Activated CD8-positive, alpha-beta T cell treated with anti-CD3 and anti-CD28 coated beads for 36 hours (primary cell): Measurements from ENCODE around the gene PPP2R2C. TPM values are rescaled to one million over a fixed set of nuclear protein-coding genes. Genes with fewer than 3 reads are reported as not detected.

Source experiments
- ATAC-seq: fragments of 200-7000 bp; cut with Tn5 transposase; one replicate; pipeline ENCODE4 v1.10.0; 2021; ENCODE audit warnings: mild to moderate bottlenecking, moderate library complexity
- CTCF ChIA-PET: fragments of 350-600 bp; sonication (Branson Sonifier 250); formaldehyde crosslinking; loops from one replicate; lab custom pipeline; 2021; ENCODE audit warnings: antibody characterized with exemption; lab: Charles Lee
- POLR2A ChIA-PET: fragments of 350-600 bp; sonication (Branson Sonifier 250); formaldehyde crosslinking; loops from one replicate; lab custom pipeline; 2021; ENCODE audit warnings: antibody characterized with exemption; lab: Charles Lee
- DNase-seq: peaks from one replicate; pipeline ENCODE4 v3.0.0-alpha.2; 2020
- H3K27ac Mint-ChIP-seq: one replicate; pipeline ENCODE4 v1.8.0; 2021; ENCODE audit warnings: mild to moderate bottlenecking, mixed read lengths
- H3K27me3 Mint-ChIP-seq: one replicate; pipeline ENCODE4 v1.8.0; 2021; ENCODE audit warnings: mixed read lengths
- H3K36me3 Mint-ChIP-seq: one replicate; pipeline ENCODE4 v1.8.0; 2021; ENCODE audit warnings: low read depth, mixed read lengths
- H3K4me1 Mint-ChIP-seq: one replicate; pipeline ENCODE4 v1.8.0; 2021; ENCODE audit warnings: low read depth, mixed read lengths
- H3K4me3 Mint-ChIP-seq: one replicate; pipeline ENCODE4 v1.8.0; 2021; ENCODE audit warnings: mild to moderate bottlenecking, moderate library complexity, mixed read lengths
- H3K9me3 Mint-ChIP-seq: one replicate; pipeline ENCODE4 v1.8.0; 2021; ENCODE audit warnings: mixed read lengths
- CTCF ChIP-seq: fragments of 200-600 bp; IDR thresholded peaks from one replicate; pipeline ENCODE4 v1.8.0; 2022; ENCODE audit warnings: antibody characterized with exemption, mild to moderate bottlenecking
- intact Hi-C: fragments of 100-400 bp; cut with micrococcal nuclease; formaldehyde crosslinking; loops from one replicate; pipeline ENCODE4 v1.10.0; 2022
- total RNA-seq, 2 experiments: library from RNA; stranded (reverse); gene quantifications; one replicate each; pipeline ENCODE4 v1.2.3, GENCODE V29; 2021

The PPP2R2C gene
- total RNA-seq, 2 experiments from 2014 or later = not detected

GRCh38 chr4:6516281-6516680 lies 43.9 kb upstream of the PPP2R2C start:
- ChIA-PET CTCF (interaction anchor here (0.8 kb wide), 1 partner anchor 185 kb away, joined by 3 read pairs; no protein-coding TSS in a partner anchor), POLR2A (no interaction called here)
- no peak overlapping the region for H3K27ac Mint-ChIP-seq
- H3K27me3 Mint-ChIP-seq = no peaks in the 10 kb centered on the region
- intact Hi-C loops = no loop called here
- no peak for TF ChIP-seq CTCF
- ATAC-seq = no peak
- DNase-seq = no peak
- no peaks in the 10 kb centered on the region for H3K4me1 Mint-ChIP-seq
- no peaks in the 10 kb centered on the region for H3K9me3 Mint-ChIP-seq
- H3K4me3 Mint-ChIP-seq = no peak overlapping the region
- no peaks in the 10 kb centered on the region for H3K36me3 Mint-ChIP-seq

GRCh38 chr4:6513678-6514077 lies 41.3 kb upstream of the PPP2R2C start:
- intact Hi-C loops = no loop called here
- DNase-seq (no peak), ATAC-seq (no peak)
- H3K9me3 Mint-ChIP-seq = peaks cover 3% of the 10 kb centered on the region
- H3K27me3 Mint-ChIP-seq = no peaks in the 10 kb centered on the region
- H3K27ac Mint-ChIP-seq = no peak overlapping the region
- POLR2A ChIA-PET = no interaction called here
- H3K36me3 Mint-ChIP-seq = no peaks in the 10 kb centered on the region
- H3K4me1 Mint-ChIP-seq = no peaks in the 10 kb centered on the region
- TF ChIP-seq CTCF = no peak
- H3K4me3 Mint-ChIP-seq = no peak overlapping the region
- CTCF ChIA-PET = no interaction called here

GRCh38 chr4:6509587-6509986 lies 37.2 kb upstream of the PPP2R2C start:
- H3K27ac Mint-ChIP-seq = no peak overlapping the region
- DNase-seq (no peak), ATAC-seq (no peak)
- intact Hi-C loops = no loop called here
- TF ChIP-seq CTCF = no peak
- no peaks in the 10 kb centered on the region for H3K36me3 Mint-ChIP-seq
- H3K4me1 Mint-ChIP-seq = no peaks in the 10 kb centered on the region
- peaks cover 12% of the 10 kb centered on the region for H3K9me3 Mint-ChIP-seq
- POLR2A ChIA-PET = no interaction called here
- CTCF ChIA-PET = no interaction called here
- no peak overlapping the region for H3K4me3 Mint-ChIP-seq
- H3K27me3 Mint-ChIP-seq = no peaks in the 10 kb centered on the region

- no peaks in the 10 kb centered on the region for H3K4me1 Mint-ChIP-seq
- ATAC-seq (no peak), DNase-seq (no peak)
- H3K9me3 Mint-ChIP-seq = peaks cover 23% of the 10 kb centered on the region
- intact Hi-C loops = no loop called here
- no peaks in the 10 kb centered on the region for H3K36me3 Mint-ChIP-seq
- ChIA-PET POLR2A (interaction anchor here (0.6 kb wide), 1 partner anchor 99 kb away, joined by 3 read pairs; no protein-coding TSS in a partner anchor), CTCF (no interaction called here)
- no peak overlapping the region for H3K4me3 Mint-ChIP-seq
- no peak for TF ChIP-seq CTCF
- no peak overlapping the region for H3K27ac Mint-ChIP-seq
- peaks cover 2% of the 10 kb centered on the region for H3K27me3 Mint-ChIP-seq
These were observed 34.9 kb upstream of the PPP2R2C start for GRCh38 chr4:6507345-6507744.

- no peak for TF ChIP-seq CTCF
- peaks cover 23% of the 10 kb centered on the region for H3K9me3 Mint-ChIP-seq
- no peaks in the 10 kb centered on the region for H3K4me1 Mint-ChIP-seq
- H3K4me3 Mint-ChIP-seq = no peak overlapping the region
- H3K27ac Mint-ChIP-seq = no peak overlapping the region
- no peak for DNase-seq
- no peak for ATAC-seq
- CTCF ChIA-PET = no interaction called here
- H3K36me3 Mint-ChIP-seq = no peaks in the 10 kb centered on the region
- POLR2A ChIA-PET = interaction anchor here (0.6 kb wide), 1 partner anchor 98 kb away, joined by 3 read pairs; no protein-coding TSS in a partner anchor
- intact Hi-C loops = no loop called here
- peaks cover 2% of the 10 kb centered on the region for H3K27me3 Mint-ChIP-seq
These were observed 34.3 kb upstream of the PPP2R2C start for GRCh38 chr4:6506616-6507140.
